H9 (cell line): ENCODE measurements around the gene C1QTNF3. TPM values are rescaled to one million over a fixed set of nuclear protein-coding genes. Genes with fewer than 3 reads are reported as not detected.
"Not testable (repeated sequence)": the region's sequence is repeated elsewhere in the genome, so short reads cannot be mapped to it uniquely, and the experiment has no call there.

ENCODE experiments used
- DNase-seq: peaks from one replicate; pipeline ENCODE4 v3.0.0-alpha.2; 2017
- H2AFZ ChIP-seq: one replicate; pipeline ENCODE4 v1.6.1; 2013; ENCODE audit warnings: mild to moderate bottlenecking, low read length, control low read depth, moderate library complexity
- H2AK5ac ChIP-seq: 2 replicates; pipeline ENCODE4 v1.6.1; 2013; ENCODE audit warnings: low read length, control low read depth, mixed read lengths; ENCODE audit not compliant: insufficient read length
- H2BK120ac ChIP-seq: one replicate; pipeline ENCODE4 v1.6.1; 2013; ENCODE audit warnings: low read depth, mild to moderate bottlenecking, low read length, control low read depth, inconsistent platforms; ENCODE audit not compliant: poor library complexity, severe bottlenecking
- H2BK12ac ChIP-seq: 2 replicates; pipeline ENCODE4 v1.6.1; 2013; ENCODE audit warnings: low read length, control low read depth, mixed read lengths, low read depth; ENCODE audit not compliant: insufficient read length
- H2BK15ac ChIP-seq: 2 replicates; pipeline ENCODE4 v1.6.1; 2013; ENCODE audit warnings: low read depth, low read length, control low read depth
- H2BK20ac ChIP-seq: one replicate; pipeline ENCODE4 v1.6.1; 2013; ENCODE audit warnings: low read depth, mild to moderate bottlenecking, low read length, control low read depth, inconsistent platforms; ENCODE audit not compliant: poor library complexity, severe bottlenecking
- H2BK5ac ChIP-seq: 2 replicates; pipeline ENCODE4 v1.6.1; 2013; ENCODE audit warnings: low read length, control low read depth, mixed read lengths; ENCODE audit not compliant: insufficient read length
- H3K14ac ChIP-seq: 2 replicates; pipeline ENCODE4 v1.6.1; 2013; ENCODE audit warnings: low read length, control low read depth; ENCODE audit not compliant: insufficient read depth
- H3K18ac ChIP-seq: 2 replicates; pipeline ENCODE4 v1.6.1; 2013; ENCODE audit warnings: low read depth, mild to moderate bottlenecking, mixed read lengths, low read length, control low read depth; ENCODE audit not compliant: insufficient read length
- H3K23ac ChIP-seq: 2 replicates; pipeline ENCODE4 v1.6.1; 2013; ENCODE audit warnings: low read length, control low read depth, mixed read lengths, low read depth; ENCODE audit not compliant: insufficient read length
- H3K23me2 ChIP-seq: 2 replicates; pipeline ENCODE4 v1.6.1; 2013; ENCODE audit warnings: low read depth, mild to moderate bottlenecking, mixed read lengths, low read length, control low read depth; ENCODE audit not compliant: insufficient read length, poor library complexity, severe bottlenecking
- H3K27ac ChIP-seq: 2 replicates; pipeline ENCODE4 v1.5.1; 2013; ENCODE audit warnings: low read length, control low read depth, mixed read lengths, low read depth; ENCODE audit not compliant: insufficient read length
- H3K27me3 ChIP-seq: 2 replicates; pipeline ENCODE4 v1.6.1; 2013; ENCODE audit warnings: low read length, control low read depth, inconsistent platforms; ENCODE audit not compliant: insufficient read depth
- H3K4ac ChIP-seq: 2 replicates; pipeline ENCODE4 v1.6.1; 2013; ENCODE audit warnings: low read depth, mild to moderate bottlenecking, control low read depth, inconsistent platforms, low read length, moderate library complexity
- H3K4me1 ChIP-seq: 2 replicates; pipeline ENCODE4 v1.6.1; 2013; ENCODE audit warnings: low read length, control low read depth, inconsistent platforms; ENCODE audit not compliant: insufficient read depth
- H3K4me2 ChIP-seq: 2 replicates; pipeline ENCODE4 v1.6.1; 2013; ENCODE audit warnings: low read length, control low read depth, mixed read lengths; ENCODE audit not compliant: insufficient read length, insufficient read depth
- H3K56ac ChIP-seq: 2 replicates; pipeline ENCODE4 v1.6.1; 2013; ENCODE audit warnings: low read depth, mild to moderate bottlenecking, mixed read lengths, low read length, control low read depth; ENCODE audit not compliant: insufficient read length
- H3K79me1 ChIP-seq: 2 replicates; pipeline ENCODE4 v1.6.1; 2013; ENCODE audit warnings: low read depth, mild to moderate bottlenecking, moderate library complexity, low read length, control low read depth, inconsistent platforms; ENCODE audit not compliant: insufficient read depth, poor library complexity, severe bottlenecking
- H3K79me2 ChIP-seq: 2 replicates; pipeline ENCODE4 v1.6.1; 2013; ENCODE audit warnings: low read length, control low read depth, inconsistent platforms; ENCODE audit not compliant: insufficient read depth
- H3K9ac ChIP-seq: 2 replicates; pipeline ENCODE4 v1.6.1; 2013; ENCODE audit warnings: low read length, control low read depth, mixed read lengths; ENCODE audit not compliant: insufficient read length; ENCODE audit errors: extremely low read depth
- H3K9me3 ChIP-seq: one replicate; pipeline ENCODE4 v1.6.1; 2013; ENCODE audit warnings: low read depth, low read length, inconsistent platforms; ENCODE audit not compliant: control insufficient read depth
- H3T11ph ChIP-seq: one replicate; pipeline ENCODE4 v1.6.1; 2013; ENCODE audit warnings: mild to moderate bottlenecking, low read length, control low read depth, inconsistent platforms
- H4K20me1 ChIP-seq: one replicate; pipeline ENCODE4 v1.6.1; 2013; ENCODE audit not compliant: control insufficient read depth, insufficient read length, insufficient read depth
- H4K5ac ChIP-seq: 2 replicates; pipeline ENCODE4 v1.6.1; 2013; ENCODE audit warnings: low read depth, mild to moderate bottlenecking, mixed read lengths, low read length, control low read depth; ENCODE audit not compliant: insufficient read length
- H4K8ac ChIP-seq: replicated peaks from 2 replicates; pipeline ENCODE4 v1.6.1; 2013; ENCODE audit warnings: low read length, control low read depth, mixed read lengths, low read depth; ENCODE audit not compliant: insufficient read length
- H4K91ac ChIP-seq: 2 replicates; pipeline ENCODE4 v1.6.1; 2013; ENCODE audit warnings: low read depth, mild to moderate bottlenecking, moderate library complexity, mixed read lengths, low read length, control low read depth; ENCODE audit not compliant: insufficient read length
- H3K27ac Mint-ChIP-seq, 3 experiments: 2 replicates in 2 of 3; 3 replicates in 1 of 3; pipeline ENCODE4 v1.8.0; 2020 to 2021; ENCODE audit warnings: mixed read lengths in 3 of 3, mild to moderate bottlenecking in 1 of 3, moderate library complexity in 1 of 3
- H3K27me3 Mint-ChIP-seq: 2 replicates; pipeline ENCODE4 v1.8.0; 2021; ENCODE audit warnings: low read depth, mild to moderate bottlenecking, moderate library complexity, mixed read lengths
- H3K36me3 Mint-ChIP-seq, 3 experiments: 2 replicates in 2 of 3; 3 replicates in 1 of 3; pipeline ENCODE4 v1.8.0; 2020 to 2021; ENCODE audit warnings: low read depth in 3 of 3, mixed read lengths in 3 of 3; ENCODE audit not compliant: insufficient read depth in 1 of 3
- H3K4me1 Mint-ChIP-seq, 2 experiments: 2 replicates each; pipeline ENCODE4 v1.8.0; 2020; ENCODE audit warnings: mixed read lengths in 2 of 2
- H3K4me3 Mint-ChIP-seq, 2 experiments: 2 replicates in 1 of 2; 3 replicates in 1 of 2; pipeline ENCODE4 v1.8.0; 2020 to 2021; ENCODE audit warnings: mild to moderate bottlenecking in 2 of 2, mixed read lengths in 2 of 2, moderate library complexity in 1 of 2
- H3K9me3 Mint-ChIP-seq, 2 experiments: 2 replicates in 1 of 2; 3 replicates in 1 of 2; pipeline ENCODE4 v1.8.0; 2020; ENCODE audit warnings: mild to moderate bottlenecking in 2 of 2, mixed read lengths in 2 of 2, moderate library complexity in 1 of 2
- WGBS: extraction: QIAGEN DNeasy Blood & Tissue Kit; methylation state at CpG from one replicate; pipeline ENCODE4 v1.1.7; 2013; ENCODE audit warnings: missing lambda C conversion rate, low lambda C conversion rate, mixed read lengths; ENCODE audit not compliant: insufficient read length; ENCODE audit errors: extremely low coverage; 5-methylcytosine and 5-hydroxymethylcytosine counted together
- total RNA-seq: library from RNA; stranded (reverse); gene quantifications from 2 replicates; pipeline ENCODE4 v1.2.1, GENCODE V29; 2021

Gene C1QTNF3
- total RNA-seq, 1 experiment from 2014 or later = 1.1 TPM

GRCh38 chr5:34083898-34084297, 40.9 kb upstream of the C1QTNF3 start:
- not testable (repeated sequence) for H4K20me1 ChIP-seq

GRCh38 chr5:34079505-34079904, 36.5 kb upstream of the C1QTNF3 start:
- H3K27ac Mint-ChIP-seq, H4K20me1 ChIP-seq, H4K91ac ChIP-seq, H3K36me3 Mint-ChIP-seq, H2AFZ ChIP-seq, H3K4me3 Mint-ChIP-seq, H2BK5ac ChIP-seq, H3K9me3 ChIP-seq, H3K23ac ChIP-seq, H3K4me2 ChIP-seq, H4K5ac ChIP-seq, H3K56ac ChIP-seq, H3K79me1 ChIP-seq, DNase-seq, H3K79me2 ChIP-seq, H2BK20ac ChIP-seq, H3K23me2 ChIP-seq, H3K14ac ChIP-seq, H2AK5ac ChIP-seq, H3K9me3 Mint-ChIP-seq, H2BK120ac ChIP-seq, H3K4ac ChIP-seq, H4K8ac ChIP-seq, H3K18ac ChIP-seq, H3K9ac ChIP-seq, H2BK12ac ChIP-seq, H3K4me1 Mint-ChIP-seq, H2BK15ac ChIP-seq, H3T11ph ChIP-seq, H3K27me3 ChIP-seq, H3K27ac ChIP-seq, H3K27me3 Mint-ChIP-seq, H3K4me1 ChIP-seq: not testable (repeated sequence)
- no CpG with 5 or more reads among the region's 2 CpGs for WGBS

More at GRCh38 chr5:34083898-34084297, 40.9 kb upstream of the C1QTNF3 start:
- not testable (repeated sequence) for H3K4me2 ChIP-seq, H3K27me3 ChIP-seq, H2BK15ac ChIP-seq, H2BK120ac ChIP-seq, H3K23me2 ChIP-seq, H3K18ac ChIP-seq, H3K27ac ChIP-seq, H3K9ac ChIP-seq, H3K4me1 ChIP-seq, H3K4ac ChIP-seq, H4K8ac ChIP-seq, H2BK5ac ChIP-seq, H2BK20ac ChIP-seq, H3K27ac Mint-ChIP-seq, H3K23ac ChIP-seq, H3K56ac ChIP-seq, DNase-seq, H3K27me3 Mint-ChIP-seq, H3K79me1 ChIP-seq, H2AK5ac ChIP-seq, H3K9me3 ChIP-seq, H3K4me1 Mint-ChIP-seq, H3K4me3 Mint-ChIP-seq, H2BK12ac ChIP-seq, H3T11ph ChIP-seq, H2AFZ ChIP-seq, H4K91ac ChIP-seq, H3K14ac ChIP-seq, H3K9me3 Mint-ChIP-seq, H3K36me3 Mint-ChIP-seq, H3K79me2 ChIP-seq, H4K5ac ChIP-seq
- WGBS = no CpG with 5 or more reads among the region's 4 CpGs
